AG04449 (cell line): ENCODE measurements around the gene CELSR1.

ENCODE experiments used
- CTCF ChIA-PET: fragments of 350-600 bp; formaldehyde crosslinking; extraction: SDS; loops from one replicate; lab custom pipeline; 2021; ENCODE audit warnings: antibody characterized with exemption; lab: Yijun Ruan, JAX
- POLR2A ChIA-PET: fragments of 400-600, 350-600 bp; formaldehyde crosslinking; extraction: SDS; loops from one replicate; lab custom pipeline; 2020; ENCODE audit warnings: antibody characterized with exemption, inconsistent platforms; lab: Yijun Ruan, JAX
- DNase-seq: peaks from one replicate; pipeline ENCODE4 v3.0.0-alpha.2; 2010; ENCODE audit warnings: low read depth, low spot score
- H3K4me3 ChIP-seq: 2 replicates; pipeline ENCODE4 v1.5.1; 2011; ENCODE audit warnings: low read depth, mild to moderate bottlenecking, control low read depth, low read length
- CTCF ChIP-seq: IDR thresholded peaks from one replicate; pipeline ENCODE4 v1.5.1; 2011; ENCODE audit warnings: mild to moderate bottlenecking, moderate library complexity, low read length, control low read depth, inconsistent platforms; ENCODE audit not compliant: insufficient read depth; ENCODE audit errors: missing control alignments

CELSR1 gene

GRCh38 chr22:46469711-46470110 is 67.7 kb downstream of the CELSR1 start:
- POLR2A ChIA-PET: no interaction called here
- no peak for TF ChIP-seq CTCF

GRCh38 chr22:46467006-46467405 is 70.4 kb downstream of the CELSR1 start:
- no peak overlapping the region for H3K4me3 ChIP-seq
- POLR2A ChIA-PET: no interaction called here
- CTCF ChIA-PET: no interaction called here
- DNase-seq: no peak
- no peak for TF ChIP-seq CTCF

More at GRCh38 chr22:46469711-46470110, 67.7 kb downstream of the CELSR1 start:
- CTCF ChIA-PET: interaction anchor here (1.5 kb wide), 1 partner anchor 72 kb away, joined by 3 read pairs; no protein-coding TSS in a partner anchor
- DNase-seq: no peak
- no peak overlapping the region for H3K4me3 ChIP-seq

GRCh38 chr22:46466255-46466676 is 71.2 kb downstream of the CELSR1 start:
- no peak for TF ChIP-seq CTCF
- CTCF ChIA-PET: no interaction called here
- no peak for DNase-seq
- H3K4me3 ChIP-seq: no peak overlapping the region
- POLR2A ChIA-PET: no interaction called here

- H3K4me3 ChIP-seq: no peak overlapping the region
- no peak for TF ChIP-seq CTCF
- ChIA-PET POLR2A (no interaction called here), CTCF (no interaction called here)
- no peak for DNase-seq
Measured at GRCh38 chr22:46465793-46466192, 71.6 kb downstream of the CELSR1 start.

- POLR2A ChIA-PET: no interaction called here
- H3K4me3 ChIP-seq: no peak overlapping the region
- no peak for TF ChIP-seq CTCF
- CTCF ChIA-PET: no interaction called here
- no peak for DNase-seq
Measured at GRCh38 chr22:46465345-46465720, 72.1 kb downstream of the CELSR1 start.

- POLR2A ChIA-PET: no interaction called here
- TF ChIP-seq CTCF: no peak
Measured at GRCh38 chr22:46464701-46465344, 72.6 kb downstream of the CELSR1 start.

More at GRCh38 chr22:46464701-46465344, 72.6 kb downstream of the CELSR1 start:
- CTCF ChIA-PET: no interaction called here
- H3K4me3 ChIP-seq: no peak overlapping the region
- DNase-seq: no peak
